HEK293 (cell line): ENCODE data around the gene TPRG1.

Experiments
- REPIN1 ChIP-seq: fragments of 450-650 bp; formaldehyde crosslinking; IDR thresholded peaks from 2 replicates; pipeline ENCODE4 v1.5.1; 2017; ENCODE audit warnings: missing biosample characterization, missing genetic modification characterization, low read depth
- TF ChIP-seq, protein P1 (sequence below): fragments of 450-650 bp; formaldehyde crosslinking; IDR thresholded peaks from 2 replicates; pipeline ENCODE4 v1.5.1; 2016; ENCODE audit warnings: missing biosample characterization, missing genetic modification characterization

DNA sequence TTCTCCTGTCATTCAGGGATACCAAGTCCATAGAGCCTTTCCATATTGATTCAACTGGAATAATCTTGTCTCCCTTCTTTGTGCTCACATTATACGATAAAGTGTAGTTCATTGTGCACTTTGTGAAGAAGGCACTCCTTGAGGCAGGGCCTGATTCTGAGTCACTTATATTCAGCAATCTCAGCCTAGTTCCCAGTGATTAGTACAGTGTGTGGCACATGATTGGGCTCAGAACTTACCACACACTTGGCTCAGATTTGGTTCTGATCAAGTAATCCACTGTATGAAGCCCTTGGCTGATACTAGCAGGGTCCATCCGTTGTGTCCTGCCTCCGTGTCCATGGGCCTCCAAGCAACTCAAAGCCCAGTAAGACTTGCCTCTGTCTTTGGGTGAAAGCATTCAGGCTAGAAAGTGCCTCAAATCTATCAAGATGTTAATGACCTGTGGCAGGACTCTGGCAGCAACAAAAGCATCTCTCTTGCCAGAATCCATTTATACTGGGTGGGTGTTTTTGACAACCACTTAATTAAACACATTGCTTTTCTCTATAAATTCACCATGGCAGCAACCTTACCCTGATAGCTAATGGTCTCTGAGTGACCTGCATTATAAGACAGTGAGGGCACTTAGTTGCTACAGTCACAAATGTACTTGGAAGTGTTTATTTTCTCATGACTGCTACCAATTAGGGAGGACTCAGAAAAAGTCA lies 51.3 kb downstream of the TPRG1 start:
- TF ChIP-seq, protein P1, sequence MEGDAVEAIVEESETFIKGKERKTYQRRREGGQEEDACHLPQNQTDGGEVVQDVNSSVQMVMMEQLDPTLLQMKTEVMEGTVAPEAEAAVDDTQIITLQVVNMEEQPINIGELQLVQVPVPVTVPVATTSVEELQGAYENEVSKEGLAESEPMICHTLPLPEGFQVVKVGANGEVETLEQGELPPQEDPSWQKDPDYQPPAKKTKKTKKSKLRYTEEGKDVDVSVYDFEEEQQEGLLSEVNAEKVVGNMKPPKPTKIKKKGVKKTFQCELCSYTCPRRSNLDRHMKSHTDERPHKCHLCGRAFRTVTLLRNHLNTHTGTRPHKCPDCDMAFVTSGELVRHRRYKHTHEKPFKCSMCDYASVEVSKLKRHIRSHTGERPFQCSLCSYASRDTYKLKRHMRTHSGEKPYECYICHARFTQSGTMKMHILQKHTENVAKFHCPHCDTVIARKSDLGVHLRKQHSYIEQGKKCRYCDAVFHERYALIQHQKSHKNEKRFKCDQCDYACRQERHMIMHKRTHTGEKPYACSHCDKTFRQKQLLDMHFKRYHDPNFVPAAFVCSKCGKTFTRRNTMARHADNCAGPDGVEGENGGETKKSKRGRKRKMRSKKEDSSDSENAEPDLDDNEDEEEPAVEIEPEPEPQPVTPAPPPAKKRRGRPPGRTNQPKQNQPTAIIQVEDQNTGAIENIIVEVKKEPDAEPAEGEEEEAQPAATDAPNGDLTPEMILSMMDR (tag by site-specific recombination) = no peak
- no peak for TF ChIP-seq REPIN1
